Measurements from ENCODE around the gene HS3ST1.

DNA sequence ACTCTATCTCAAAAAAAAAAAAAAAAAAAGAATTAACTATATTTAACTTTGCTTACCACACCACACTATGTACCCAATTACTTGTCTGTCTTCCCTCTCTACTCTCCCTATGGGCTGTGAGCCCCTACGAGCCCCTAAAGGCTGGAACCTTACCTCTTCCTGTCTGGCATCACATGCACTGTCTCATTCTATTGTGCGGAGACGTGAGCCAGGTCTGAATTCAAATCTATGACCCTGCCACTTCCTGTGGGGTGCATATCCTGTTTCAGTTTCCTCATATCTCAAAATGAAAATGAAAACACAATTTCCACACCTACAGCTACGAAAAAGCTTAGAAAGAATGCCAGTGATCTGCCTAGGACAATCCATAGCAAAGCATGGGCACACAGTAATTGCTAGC, 42.9 kb upstream of the HS3ST1 start:
- TF ChIP-seq, protein P1, sequence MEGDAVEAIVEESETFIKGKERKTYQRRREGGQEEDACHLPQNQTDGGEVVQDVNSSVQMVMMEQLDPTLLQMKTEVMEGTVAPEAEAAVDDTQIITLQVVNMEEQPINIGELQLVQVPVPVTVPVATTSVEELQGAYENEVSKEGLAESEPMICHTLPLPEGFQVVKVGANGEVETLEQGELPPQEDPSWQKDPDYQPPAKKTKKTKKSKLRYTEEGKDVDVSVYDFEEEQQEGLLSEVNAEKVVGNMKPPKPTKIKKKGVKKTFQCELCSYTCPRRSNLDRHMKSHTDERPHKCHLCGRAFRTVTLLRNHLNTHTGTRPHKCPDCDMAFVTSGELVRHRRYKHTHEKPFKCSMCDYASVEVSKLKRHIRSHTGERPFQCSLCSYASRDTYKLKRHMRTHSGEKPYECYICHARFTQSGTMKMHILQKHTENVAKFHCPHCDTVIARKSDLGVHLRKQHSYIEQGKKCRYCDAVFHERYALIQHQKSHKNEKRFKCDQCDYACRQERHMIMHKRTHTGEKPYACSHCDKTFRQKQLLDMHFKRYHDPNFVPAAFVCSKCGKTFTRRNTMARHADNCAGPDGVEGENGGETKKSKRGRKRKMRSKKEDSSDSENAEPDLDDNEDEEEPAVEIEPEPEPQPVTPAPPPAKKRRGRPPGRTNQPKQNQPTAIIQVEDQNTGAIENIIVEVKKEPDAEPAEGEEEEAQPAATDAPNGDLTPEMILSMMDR (conservative IDR thresholded peaks at IDR 0.05; ENCODE audit: low read depth, low read length), result no peak
- no peak for TF ChIP-seq EZH2 (IDR thresholded peaks at IDR 0.05; ENCODE audit: borderline replicate concordance, low read depth, low read length, poor library complexity, severe bottlenecking)

Data from A673 (cell line).